SK-N-SH (cell line): Measurements from ENCODE around the gene AP1S3. TPM values are rescaled to one million over a fixed set of nuclear protein-coding genes. Genes with fewer than 3 reads are reported as not detected.
A peak's percentile ranks its signal among the peaks of the same experiment; 100 is the strongest.

Experiments used
- CTCF ChIA-PET: fragments of 300-600, 350-600 bp; formaldehyde crosslinking; extraction: SDS; loops from one replicate; lab custom pipeline; 2021; lab: Yijun Ruan, JAX
- POLR2A ChIA-PET: fragments of 350-600 bp; sonication (Branson Sonifier 250); formaldehyde crosslinking; extraction: SDS; loops from one replicate; lab custom pipeline; 2020; ENCODE audit warnings: antibody characterized with exemption, inconsistent platforms; lab: Yijun Ruan, JAX
- DNase-seq: peaks from one replicate; pipeline ENCODE4 v3.0.0; 2012
- H2AFZ ChIP-seq: fragments of 200-600 bp; sonication (generic); 2 replicates; pipeline ENCODE4 v1.8.1; 2016; ENCODE audit warnings: antibody characterized with exemption, mild to moderate bottlenecking, low read depth
- H3F3A ChIP-seq: fragments of 200-600 bp; sonication (generic); replicated peaks from 2 replicates; pipeline ENCODE3; 2016; ENCODE audit warnings: antibody characterized with exemption, mild to moderate bottlenecking; ENCODE audit not compliant: insufficient read depth
- H3K27ac ChIP-seq, 2 experiments: fragments of 200-500 bp in 1 of 2; fragments of 200-600 bp in 1 of 2; sonication (Bioruptor generic) in 1 of 2; sonication (generic), shearing (Covaris generic) in 1 of 2; 2 replicates each; pipeline versions ENCODE4 v1.5.1 to v1.6.1; 2014 to 2016; ENCODE audit warnings: low read depth in 2 of 2, inconsistent platforms in 1 of 2, low read length in 1 of 2, mild to moderate bottlenecking in 1 of 2, mixed read lengths in 1 of 2
- H3K27me3 ChIP-seq: fragments of 200-600 bp; sonication (generic), shearing (Covaris generic); 2 replicates; pipeline ENCODE4 v1.6.1; 2016; ENCODE audit warnings: mixed run types; ENCODE audit not compliant: insufficient read depth
- H3K36me3 ChIP-seq, 2 experiments: fragments of 200-500 bp in 1 of 2; fragments of 200-600 bp in 1 of 2; sonication (Bioruptor generic) in 1 of 2; sonication (generic) in 1 of 2; replicated peaks in 1 of 2; 2 replicates each; pipeline versions ENCODE3 to v1.5.1; 2014 to 2016; ENCODE audit warnings: low read length in 1 of 2, mild to moderate bottlenecking in 1 of 2; ENCODE audit not compliant: insufficient read depth in 2 of 2, control insufficient read depth in 1 of 2
- H3K4me1 ChIP-seq, 2 experiments: fragments of 200-500 bp in 1 of 2; fragments of 200-600 bp in 1 of 2; sonication (Bioruptor generic) in 1 of 2; sonication (generic), shearing (Covaris generic) in 1 of 2; 2 replicates each; pipeline versions ENCODE4 v1.5.1 to v1.6.1; 2014 to 2016; ENCODE audit warnings: low read depth in 1 of 2, low read length in 1 of 2, mixed run types in 1 of 2; ENCODE audit not compliant: insufficient read depth in 2 of 2, control insufficient read depth in 1 of 2
- H3K4me2 ChIP-seq: fragments of 200-600 bp; sonication (generic), shearing (Covaris generic); 2 replicates; pipeline ENCODE4 v1.6.1; 2017; ENCODE audit warnings: mixed run types
- H3K4me3 ChIP-seq, 2 experiments: fragments of 200-500 bp in 1 of 2; fragments of 200-600 bp in 1 of 2; sonication (Bioruptor generic) in 1 of 2; sonication (generic), shearing (Covaris generic) in 1 of 2; 2 replicates each; pipeline versions ENCODE4 v1.5.1 to v1.8.1; 2014 to 2016; ENCODE audit warnings: low read depth in 2 of 2, inconsistent platforms in 1 of 2, low read length in 1 of 2, mild to moderate bottlenecking in 1 of 2, mixed read lengths in 1 of 2, moderate library complexity in 1 of 2
- H3K79me2 ChIP-seq: fragments of 200-600 bp; sonication (generic); 2 replicates; pipeline ENCODE4 v1.8.1; 2017; ENCODE audit warnings: mild to moderate bottlenecking; ENCODE audit not compliant: insufficient read depth
- H3K9ac ChIP-seq: fragments of 200-600 bp; sonication (generic); 2 replicates; pipeline ENCODE4 v1.6.1; 2017; ENCODE audit warnings: mixed run types
- H3K9me2 ChIP-seq: fragments of 200-600 bp; sonication (generic); 2 replicates; pipeline ENCODE4 v1.6.1; 2017; ENCODE audit warnings: mixed run types
- H3K9me3 ChIP-seq: fragments of 200-600 bp; sonication (generic); 2 replicates; pipeline ENCODE4 v1.6.1; 2017; ENCODE audit warnings: mixed run types, mild to moderate bottlenecking, moderate library complexity
- H4K20me1 ChIP-seq: fragments of 200-600 bp; sonication (generic); 2 replicates; pipeline ENCODE4 v1.6.1; 2017; ENCODE audit warnings: mild to moderate bottlenecking, mixed run types; ENCODE audit not compliant: insufficient read depth
- FOSL2 ChIP-seq: IDR thresholded peaks from 2 replicates; pipeline ENCODE4 v1.4.0; 2012; ENCODE audit warnings: low read depth, mild to moderate bottlenecking, moderate library complexity, borderline replicate concordance
- FOXM1 ChIP-seq: IDR thresholded peaks from 2 replicates; pipeline ENCODE4 v1.4.0; 2012; ENCODE audit warnings: low read depth, mild to moderate bottlenecking
- GABPA ChIP-seq: IDR thresholded peaks from 2 replicates; pipeline ENCODE4 v1.4.0; 2012; ENCODE audit warnings: low read depth, mild to moderate bottlenecking
- GATA2 ChIP-seq: sonication (generic); formaldehyde crosslinking; IDR thresholded peaks from 2 replicates; pipeline ENCODE4 v1.5.0; 2020; ENCODE audit warnings: mild to moderate bottlenecking, missing genetic modification reagents
- MAX ChIP-seq: IDR thresholded peaks from 2 replicates; pipeline ENCODE4 v1.4.0; 2012; ENCODE audit warnings: low read depth
- MEF2A ChIP-seq: IDR thresholded peaks from 2 replicates; pipeline ENCODE4 v1.4.0; 2012; ENCODE audit warnings: low read depth, borderline replicate concordance
- NRF1 ChIP-seq: IDR thresholded peaks from 2 replicates; pipeline ENCODE4 v1.6.1; 2012; ENCODE audit warnings: low read depth, mild to moderate bottlenecking, low read length
- POLR2AphosphoS5 ChIP-seq: IDR thresholded peaks from 2 replicates; pipeline ENCODE4 v1.6.1; 2012; ENCODE audit warnings: low read depth, low read length
- RCOR1 ChIP-seq: fragments of 150-350 bp; IDR thresholded peaks from 2 replicates; pipeline ENCODE4 v1.6.1; 2017; ENCODE audit warnings: antibody characterized with exemption, low read length
- REST ChIP-seq: IDR thresholded peaks from 2 replicates; pipeline ENCODE4 v1.6.1; 2012; ENCODE audit warnings: mild to moderate bottlenecking, low read depth, low read length, moderate library complexity
- RFX5 ChIP-seq: IDR thresholded peaks from 2 replicates; pipeline ENCODE4 v1.6.1; 2012; ENCODE audit warnings: mild to moderate bottlenecking, improper control_type of control experiment, low read length
- SIN3A ChIP-seq: IDR thresholded peaks from 2 replicates; pipeline ENCODE4 v1.6.1; 2012; ENCODE audit warnings: low read depth, mild to moderate bottlenecking, low read length, moderate library complexity, borderline replicate concordance
- TAF1 ChIP-seq: IDR thresholded peaks from 2 replicates; pipeline ENCODE4 v1.6.1; 2012; ENCODE audit warnings: low read depth, mild to moderate bottlenecking, low read length, moderate library complexity, borderline replicate concordance
- TCF12 ChIP-seq: IDR thresholded peaks from 2 replicates; pipeline ENCODE4 v1.4.0; 2012
- TEAD4 ChIP-seq: IDR thresholded peaks from 2 replicates; pipeline ENCODE4 v1.4.0; 2012; ENCODE audit warnings: mild to moderate bottlenecking, borderline replicate concordance; ENCODE audit not compliant: insufficient read depth
- YY1 ChIP-seq: IDR thresholded peaks from 2 replicates; pipeline ENCODE4 v1.4.0; 2012; ENCODE audit warnings: low read depth, mild to moderate bottlenecking
- WGBS: methylation state at CpG from one replicate; pipeline ENCODE4 v1.1.6; 2017; ENCODE audit warnings: low lambda C conversion rate; 5-methylcytosine and 5-hydroxymethylcytosine counted together
- polyA plus RNA-seq, 3 experiments: library from polyadenylated mRNA; depleted of rRNA; stranded (reverse); fragments of >200 nt; gene quantifications; 2 replicates each; pipeline ENCODE4 v1.2.3, GENCODE V29; 2012
- TF ChIP-seq, protein P1 (sequence below): fragments of 200-600 bp; sonication (generic); IDR thresholded peaks from 2 replicates; pipeline ENCODE4 v1.6.1; 2017; ENCODE audit warnings: antibody characterized with exemption, mild to moderate bottlenecking, moderate library complexity
- TF ChIP-seq, protein P2 (sequence below): IDR thresholded peaks from 2 replicates; pipeline ENCODE4; 2012
- TF ChIP-seq, protein P3 (sequence below): IDR thresholded peaks from 2 replicates; pipeline ENCODE4 v1.4.0; 2012; ENCODE audit warnings: low read depth, borderline replicate concordance

Gene AP1S3
- polyA plus RNA-seq, 1 of the 3 experiments (the other 2 are of a cell fraction), result 4.8 TPM

GRCh38 chr2:223884399-223884798 is 47.0 kb upstream of the AP1S3 start:
- H3K4me2 ChIP-seq, result 0 out of 2 replicates have a peak overlapping the region, but pooled peaks have one; percentile 9
- no peaks in the 10 kb centered on the region; a peak in 1 of 4 replicates for H3K4me1 ChIP-seq
- peaks cover 12 to 67% of the 10 kb centered on the region in 2 experiments for H3K36me3 ChIP-seq
- no peaks in the 10 kb centered on the region for H3K27me3 ChIP-seq
- DNase-seq, result no peak
- no peak overlapping the region for H2AFZ ChIP-seq
- peak overlapping the region in 1 of 2 experiments; percentile 55; a peak in 2 of 4 replicates for H3K27ac ChIP-seq
- H3K79me2 ChIP-seq, result no peaks in the 10 kb centered on the region
- ChIA-PET CTCF (no interaction called here), POLR2A (no interaction called here)
- 48% methylated on average over 3 of the region's 3 CpGs for WGBS
- no peaks in the 10 kb centered on the region for H4K20me1 ChIP-seq
- peaks cover 8% of the 10 kb centered on the region for H3F3A ChIP-seq
- no peaks in the 10 kb centered on the region for H3K9me2 ChIP-seq
- TF ChIP-seq TAF1, result no peak
- TF ChIP-seq FOSL2, result 0 out of 2 replicates have a peak, but pooled peaks have one; percentile 22
- no peaks in the 10 kb centered on the region for H3K9me3 ChIP-seq
- no peak overlapping the region for H3K4me3 ChIP-seq
- peak overlapping the region; percentile 21 for H3K9ac ChIP-seq

GRCh38 chr2:223882715-223883114 is 45.3 kb upstream of the AP1S3 start:
- Histone ChIP-seq H3F3A (peaks cover 8% of the 10 kb centered on the region), H3K27ac (no peak overlapping the region), H3K9me3 (no peaks in the 10 kb centered on the region), H3K36me3 (peaks cover 22 to 64% of the 10 kb centered on the region in 2 experiments), H3K4me1 (no peaks in the 10 kb centered on the region; a peak in 1 of 4 replicates), H2AFZ (no peak overlapping the region), H3K79me2 (no peaks in the 10 kb centered on the region), H3K9me2 (no peaks in the 10 kb centered on the region), H4K20me1 (no peaks in the 10 kb centered on the region)
- 97% methylated on average over 5 of the region's 5 CpGs for WGBS
- no peak for DNase-seq
- TF ChIP-seq NRF1 (no peak), SIN3A (no peak), GATA2 (CRISPR knock-in tag) (no peak), GABPA (no peak), RCOR1 (no peak), REST (no peak), POLR2AphosphoS5 (no peak), FOXM1 (no peak), TEAD4 (no peak), YY1 (no peak), MAX (no peak), MEF2A (no peak), RFX5 (no peak), FOSL2 (no peak), TCF12 (no peak)
- TF ChIP-seq, protein P1, sequence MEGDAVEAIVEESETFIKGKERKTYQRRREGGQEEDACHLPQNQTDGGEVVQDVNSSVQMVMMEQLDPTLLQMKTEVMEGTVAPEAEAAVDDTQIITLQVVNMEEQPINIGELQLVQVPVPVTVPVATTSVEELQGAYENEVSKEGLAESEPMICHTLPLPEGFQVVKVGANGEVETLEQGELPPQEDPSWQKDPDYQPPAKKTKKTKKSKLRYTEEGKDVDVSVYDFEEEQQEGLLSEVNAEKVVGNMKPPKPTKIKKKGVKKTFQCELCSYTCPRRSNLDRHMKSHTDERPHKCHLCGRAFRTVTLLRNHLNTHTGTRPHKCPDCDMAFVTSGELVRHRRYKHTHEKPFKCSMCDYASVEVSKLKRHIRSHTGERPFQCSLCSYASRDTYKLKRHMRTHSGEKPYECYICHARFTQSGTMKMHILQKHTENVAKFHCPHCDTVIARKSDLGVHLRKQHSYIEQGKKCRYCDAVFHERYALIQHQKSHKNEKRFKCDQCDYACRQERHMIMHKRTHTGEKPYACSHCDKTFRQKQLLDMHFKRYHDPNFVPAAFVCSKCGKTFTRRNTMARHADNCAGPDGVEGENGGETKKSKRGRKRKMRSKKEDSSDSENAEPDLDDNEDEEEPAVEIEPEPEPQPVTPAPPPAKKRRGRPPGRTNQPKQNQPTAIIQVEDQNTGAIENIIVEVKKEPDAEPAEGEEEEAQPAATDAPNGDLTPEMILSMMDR, result no peak
- TF ChIP-seq, protein P2, sequence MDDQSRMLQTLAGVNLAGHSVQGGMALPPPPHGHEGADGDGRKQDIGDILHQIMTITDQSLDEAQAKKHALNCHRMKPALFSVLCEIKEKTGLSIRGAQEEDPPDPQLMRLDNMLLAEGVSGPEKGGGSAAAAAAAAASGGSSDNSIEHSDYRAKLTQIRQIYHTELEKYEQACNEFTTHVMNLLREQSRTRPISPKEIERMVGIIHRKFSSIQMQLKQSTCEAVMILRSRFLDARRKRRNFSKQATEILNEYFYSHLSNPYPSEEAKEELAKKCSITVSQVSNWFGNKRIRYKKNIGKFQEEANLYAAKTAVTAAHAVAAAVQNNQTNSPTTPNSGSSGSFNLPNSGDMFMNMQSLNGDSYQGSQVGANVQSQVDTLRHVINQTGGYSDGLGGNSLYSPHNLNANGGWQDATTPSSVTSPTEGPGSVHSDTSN, result no peak
- TF ChIP-seq, protein P3, sequence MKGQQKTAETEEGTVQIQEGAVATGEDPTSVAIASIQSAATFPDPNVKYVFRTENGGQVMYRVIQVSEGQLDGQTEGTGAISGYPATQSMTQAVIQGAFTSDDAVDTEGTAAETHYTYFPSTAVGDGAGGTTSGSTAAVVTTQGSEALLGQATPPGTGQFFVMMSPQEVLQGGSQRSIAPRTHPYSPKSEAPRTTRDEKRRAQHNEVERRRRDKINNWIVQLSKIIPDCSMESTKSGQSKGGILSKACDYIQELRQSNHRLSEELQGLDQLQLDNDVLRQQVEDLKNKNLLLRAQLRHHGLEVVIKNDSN, result no peak
- TF ChIP-seq, all 33 proteins: peak for 0
- ChIA-PET CTCF (no interaction called here), POLR2A (no interaction called here)
- Histone ChIP-seq H3K4me3 (no peak overlapping the region), H3K9ac (no peak overlapping the region), H3K27me3 (no peaks in the 10 kb centered on the region), H3K4me2 (no peak overlapping the region)
